ENCODE results near the gene CABP1.
"Not testable (repeated sequence)": the region's sequence is repeated elsewhere in the genome, so short reads cannot be mapped to it uniquely, and the experiment has no call there.

CABP1 gene

DNA sequence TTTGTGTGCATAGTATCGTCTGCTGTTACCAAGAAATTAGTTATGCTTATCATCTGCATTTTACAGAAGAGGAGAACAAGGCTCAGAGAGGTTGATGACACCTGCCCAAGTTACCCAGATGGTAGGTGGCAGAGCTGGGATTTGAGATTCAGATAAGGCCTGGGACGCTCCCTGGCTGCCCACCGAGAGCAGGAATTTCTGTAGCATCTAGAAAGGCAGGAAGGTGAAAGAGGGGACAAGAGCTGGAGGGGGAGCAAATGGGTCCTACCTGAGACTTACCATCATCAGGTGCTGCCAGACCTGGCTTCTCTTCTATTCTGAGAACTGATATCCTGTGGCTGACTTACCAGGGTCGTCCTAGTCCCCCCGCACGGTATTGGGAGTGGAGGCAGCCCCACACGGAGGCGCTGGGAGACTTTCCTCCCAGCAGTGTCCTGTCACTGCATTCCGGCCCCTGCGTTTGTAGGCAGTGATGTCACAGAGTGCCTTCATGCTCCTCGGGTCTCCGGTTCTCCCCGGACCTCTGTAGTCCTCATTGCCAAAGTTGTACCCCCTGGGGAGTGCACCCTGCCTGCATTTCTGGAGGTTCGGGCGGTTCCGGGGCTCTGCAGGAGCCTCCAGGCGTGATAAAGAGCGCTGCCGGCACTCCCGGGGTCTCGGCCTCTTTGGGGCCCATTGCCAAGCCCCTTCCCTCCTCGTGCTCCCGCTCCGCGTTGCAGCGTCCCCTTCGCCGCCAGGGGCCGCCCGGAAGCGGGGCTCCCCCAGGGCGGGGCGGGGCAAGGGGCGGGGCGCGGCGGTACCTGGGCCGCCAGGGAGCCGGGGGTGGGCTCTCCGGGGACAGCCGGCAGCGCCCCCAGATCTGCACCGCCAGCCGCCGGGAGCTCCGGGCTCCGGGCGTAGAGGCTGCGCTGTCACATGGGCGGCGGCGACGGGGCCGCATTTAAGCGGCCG is at the start of gene CABP1:
Gene CABP1 (plus strand): TSS at position 856 of the 951 bp plus-strand sequence. CDS start 60 bp downstream, at position 916.
- DNase-seq (ENCODE audit: low spot score) = no peak

DNA sequence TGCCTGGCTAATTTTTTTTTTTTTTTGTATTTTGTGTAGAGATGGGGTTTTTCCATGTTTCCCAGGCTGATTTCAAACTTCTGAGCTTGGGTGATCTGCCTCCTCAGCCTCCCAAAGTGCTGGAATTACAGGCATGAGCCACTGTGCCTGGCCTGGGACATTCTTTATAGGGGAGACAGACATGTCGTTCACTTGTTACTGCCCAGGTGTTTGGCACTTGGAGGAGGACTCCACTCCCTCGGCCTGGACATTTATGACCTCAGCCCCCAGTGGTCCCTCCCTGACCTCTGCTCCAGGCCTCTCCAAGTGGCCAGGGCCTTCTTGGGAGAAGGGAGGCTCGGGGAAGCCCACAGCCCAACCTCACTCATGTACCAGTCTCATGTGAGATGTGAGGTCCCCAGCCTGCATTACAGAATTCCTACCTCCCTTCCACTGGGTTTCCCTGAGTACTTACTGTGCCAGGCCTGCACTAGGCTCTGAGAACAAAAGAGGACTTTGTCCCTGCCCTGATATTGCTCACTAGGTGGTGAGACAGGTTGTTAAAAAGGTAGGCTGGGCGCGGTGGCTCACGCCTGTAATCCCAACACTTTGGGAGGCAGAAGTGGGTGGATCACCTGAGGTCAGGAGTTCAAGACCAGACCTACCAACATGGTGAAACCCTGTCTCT is 49.6 kb upstream of the CABP1 start:
- no peak for DNase-seq (ENCODE audit: low spot score)

DNA sequence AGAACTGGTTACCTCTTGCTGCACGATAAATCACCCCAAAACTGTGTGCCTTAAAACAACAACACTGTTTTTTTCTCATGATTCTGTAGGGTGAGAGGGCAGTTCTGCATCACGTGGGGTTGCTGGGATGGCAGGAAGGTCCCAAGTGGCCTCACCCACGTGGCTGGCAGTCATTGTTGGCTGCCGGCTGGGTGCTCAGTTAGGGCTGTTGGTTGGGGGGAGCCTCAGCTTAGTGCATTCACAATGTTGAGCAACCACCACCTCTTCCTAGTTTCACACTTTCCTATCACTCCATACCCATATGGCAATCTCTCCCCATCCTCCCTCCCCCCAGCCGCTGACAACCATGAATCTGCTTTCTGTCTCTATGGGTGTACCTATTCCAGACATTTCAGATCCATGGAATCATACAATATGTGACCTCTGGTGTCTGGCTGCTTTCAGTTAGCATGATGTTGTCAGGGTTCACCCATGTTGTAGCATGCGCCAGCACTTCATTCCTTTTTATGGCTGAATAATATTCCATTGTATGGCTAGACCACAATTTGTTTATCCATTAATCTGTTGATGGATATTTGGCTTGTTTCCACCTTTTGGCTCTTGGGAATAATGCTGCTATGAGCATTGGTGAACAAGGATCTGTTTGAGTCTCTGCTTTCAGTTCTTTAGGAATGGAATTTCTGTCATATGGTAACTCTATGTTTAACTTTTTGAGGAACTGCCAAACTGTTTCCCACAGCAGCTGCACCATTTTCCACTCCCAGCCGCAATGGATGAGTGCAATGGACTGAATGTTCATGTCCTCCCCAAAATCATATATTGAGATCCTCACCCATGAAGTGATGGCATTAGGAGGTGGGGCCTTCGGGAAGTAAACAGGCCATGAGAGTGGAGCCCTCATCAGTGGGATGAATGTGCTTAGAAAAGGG is 48.0 kb upstream of the CABP1 start:
- DNase-seq (ENCODE audit: low spot score) = no peak

DNA sequence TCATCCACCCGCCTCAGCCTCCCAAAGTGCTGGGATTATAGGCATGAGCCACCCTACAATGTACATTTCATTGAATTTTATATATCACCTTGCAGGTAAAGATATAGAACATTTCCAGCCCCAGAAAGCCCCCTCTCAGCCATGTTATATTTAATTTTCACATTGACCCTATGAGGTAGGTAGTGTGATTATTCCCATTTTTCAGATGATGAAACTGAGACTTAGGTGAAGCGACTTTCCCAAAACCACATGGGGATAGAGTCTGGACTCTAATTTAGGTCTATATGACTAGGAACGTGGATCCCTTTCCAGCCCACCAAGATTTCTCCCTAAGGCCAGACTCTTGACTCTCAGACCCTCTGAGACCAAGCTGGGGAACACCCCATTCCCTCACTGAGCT is 43.5 kb upstream of the CABP1 start:
- no peak for DNase-seq (ENCODE audit: low spot score)

DNA sequence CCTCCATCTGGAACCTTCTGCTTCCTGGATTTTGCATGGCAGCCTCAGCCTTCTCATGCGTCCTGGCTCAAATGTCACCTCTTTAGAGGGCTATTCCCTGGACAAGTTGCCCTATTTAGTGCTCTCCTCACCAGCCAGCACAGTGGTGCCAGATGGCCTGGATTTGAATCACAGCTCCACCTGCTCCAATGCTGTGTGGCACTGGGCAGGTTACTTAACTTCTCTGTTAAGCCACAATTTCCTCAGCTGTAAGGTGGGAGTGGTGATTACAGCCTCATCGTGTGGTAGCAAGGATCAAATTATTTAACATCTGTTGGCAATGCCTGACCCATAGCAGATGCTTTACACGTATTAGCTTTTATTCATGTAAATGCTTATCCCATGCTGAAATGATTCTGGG is 42.6 kb upstream of the CABP1 start:
- no peak for DNase-seq (ENCODE audit: low spot score)

DNA sequence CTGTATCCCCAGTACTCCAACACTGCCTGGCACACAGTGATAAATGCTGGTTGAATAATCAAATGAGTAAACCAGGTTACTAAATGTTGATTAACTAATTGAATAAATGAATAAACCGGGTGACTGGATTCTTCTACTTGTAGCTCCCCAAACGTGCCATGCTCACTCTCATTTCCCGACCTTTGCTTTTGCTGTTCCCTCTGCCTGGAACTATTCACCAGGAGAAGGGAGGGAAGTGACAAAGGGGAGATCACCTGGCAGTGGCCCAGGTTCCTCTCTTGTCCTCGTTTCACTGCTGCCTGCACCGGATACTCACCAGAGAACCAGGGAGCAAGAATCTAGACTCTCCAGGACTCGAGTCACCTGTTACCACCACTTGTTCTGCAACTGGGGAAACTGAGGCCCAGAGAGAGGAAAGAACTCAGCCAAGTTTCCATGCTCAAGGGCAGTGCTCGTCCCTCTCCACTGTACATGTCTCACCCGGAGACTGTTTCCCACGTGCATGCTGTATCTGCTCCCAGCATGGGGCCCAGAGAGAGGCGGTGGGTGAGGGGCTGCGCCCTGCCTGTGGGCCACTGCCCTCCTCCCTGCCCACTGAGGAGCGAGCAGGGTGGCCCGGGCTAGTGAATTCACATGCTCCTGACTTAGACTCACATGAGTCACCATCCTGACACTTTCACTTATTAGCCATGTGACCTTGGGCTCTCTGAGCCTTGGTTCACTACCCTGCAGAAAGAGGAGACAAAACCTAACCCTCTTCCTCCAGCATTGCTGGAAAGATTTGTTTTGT is 41.6 kb upstream of the CABP1 start:
- DNase-seq (ENCODE audit: low spot score) = peak; percentile 63

DNA sequence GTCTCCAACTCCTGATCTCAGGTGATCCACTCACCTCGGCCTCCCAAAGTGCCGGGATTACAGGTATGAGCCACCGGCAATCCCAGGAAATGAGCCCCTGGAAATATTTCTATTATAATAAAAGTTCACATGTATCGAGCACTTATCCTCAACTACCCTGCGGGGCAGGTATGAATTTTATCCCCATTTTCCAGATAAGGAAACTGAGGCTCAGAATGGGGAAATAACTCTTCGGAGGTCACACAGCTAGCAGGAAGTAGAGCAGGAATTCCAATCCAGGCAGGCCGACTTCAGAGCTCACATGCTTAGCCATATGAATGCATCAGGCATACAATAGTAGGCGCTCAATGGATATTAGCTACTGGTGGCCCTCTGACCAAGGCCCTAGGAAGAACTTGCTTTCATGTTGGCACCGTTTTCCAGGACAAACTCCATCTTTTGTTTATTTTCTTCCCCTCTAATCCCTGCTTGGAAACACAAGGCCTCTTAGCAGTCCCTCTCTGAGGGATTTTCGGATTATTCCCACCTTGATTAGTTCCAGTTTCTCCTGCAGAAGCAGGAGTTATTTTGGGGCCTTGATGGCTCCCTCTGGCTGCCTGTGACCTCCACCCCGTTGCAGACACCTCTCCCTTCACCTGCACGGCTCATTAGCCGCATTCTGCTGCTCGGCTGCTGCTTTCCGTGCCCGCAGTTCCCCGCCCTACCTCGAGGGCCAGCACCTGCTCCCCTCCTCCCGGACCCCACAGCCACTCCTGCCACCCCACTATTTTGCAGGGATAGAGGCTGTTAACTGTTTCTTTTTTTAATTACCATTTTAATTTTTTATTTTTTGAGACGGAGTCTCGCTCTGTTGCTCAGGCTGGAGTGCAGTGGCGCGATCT is 40.5 kb upstream of the CABP1 start:
- DNase-seq (ENCODE audit: low spot score) = no peak

DNA sequence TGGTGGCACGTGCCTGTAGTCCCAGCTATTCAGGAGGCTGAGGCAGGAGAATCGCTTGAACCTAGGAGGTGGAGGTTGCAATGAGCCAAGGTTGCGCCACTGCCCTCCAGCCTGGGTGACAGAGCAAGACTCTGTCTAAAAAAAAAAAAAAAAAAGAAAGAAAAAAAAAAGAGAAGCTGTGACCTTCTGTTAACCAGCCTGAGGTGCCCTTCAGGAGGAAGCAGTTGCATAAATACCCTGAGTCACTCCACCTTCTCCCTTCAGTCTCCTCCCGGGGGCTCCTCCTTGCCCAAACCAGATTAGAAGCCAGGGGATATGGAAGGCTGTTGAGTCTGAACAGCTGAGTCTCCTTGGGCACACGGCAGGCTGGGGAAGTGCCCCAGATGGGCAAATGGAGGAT is 38.0 kb upstream of the CABP1 start:
- DNase-seq (ENCODE audit: low spot score) = not testable (repeated sequence)

DNA sequence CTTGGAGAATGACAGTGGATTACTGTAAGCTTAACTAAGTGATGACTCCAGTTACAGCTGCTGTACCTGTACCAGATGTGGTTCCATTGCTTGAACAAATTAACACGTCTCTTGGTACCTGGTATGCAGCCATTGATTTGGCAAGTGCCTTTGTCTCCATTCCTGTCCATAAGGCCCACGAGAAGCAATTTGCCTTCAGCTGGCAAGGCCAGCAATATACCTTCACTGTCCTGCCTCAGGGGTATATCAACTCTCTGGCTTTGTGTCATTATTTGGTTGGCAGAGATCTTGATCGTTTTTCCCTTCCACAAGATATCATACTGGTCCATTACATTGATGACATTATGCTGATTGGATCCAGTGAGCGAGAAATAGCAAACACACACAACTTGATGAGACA is 29.9 kb upstream of the CABP1 start:
- no peak for DNase-seq (ENCODE audit: low spot score)

DNA sequence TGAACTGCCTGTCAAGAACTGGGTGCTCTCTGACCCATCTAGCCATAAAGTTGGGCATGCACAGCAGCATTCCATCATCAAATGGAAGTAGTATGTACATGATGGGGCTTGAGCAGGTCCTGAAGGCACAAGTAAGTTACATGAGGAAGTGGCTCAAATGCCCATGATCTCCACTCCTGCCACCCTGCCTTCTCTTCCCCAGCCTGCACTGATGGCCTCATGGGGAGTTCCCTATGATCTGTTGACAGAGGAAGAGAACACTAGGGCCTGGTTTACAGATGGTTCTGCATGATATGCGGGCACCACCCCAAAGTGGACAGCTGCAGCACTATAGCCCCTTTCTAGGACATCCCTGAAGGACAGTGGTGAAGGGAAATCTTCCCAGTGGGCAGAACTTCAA is 28.9 kb upstream of the CABP1 start:
- DNase-seq (ENCODE audit: low spot score) = not testable (repeated sequence)

DNA sequence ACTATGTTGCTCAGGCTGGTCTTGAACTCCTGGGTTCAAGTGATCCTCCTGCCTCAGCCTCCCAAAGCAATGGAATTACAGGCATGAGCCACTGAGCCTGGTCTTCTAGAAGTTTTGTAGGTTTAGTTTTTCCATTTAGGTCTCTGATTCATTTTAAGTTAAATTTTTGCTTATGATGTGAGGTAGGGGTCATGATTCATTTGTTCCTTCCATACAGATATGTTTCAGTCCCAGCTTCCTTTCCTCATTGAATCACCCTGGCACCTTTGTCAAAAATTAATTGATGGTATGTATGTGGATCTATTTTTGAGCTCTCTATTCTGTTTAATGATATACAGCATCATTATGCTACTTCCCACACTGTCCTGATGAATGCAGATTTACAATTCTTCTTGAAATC is 25.6 kb upstream of the CABP1 start:
- no peak for DNase-seq (ENCODE audit: low spot score)

DNA sequence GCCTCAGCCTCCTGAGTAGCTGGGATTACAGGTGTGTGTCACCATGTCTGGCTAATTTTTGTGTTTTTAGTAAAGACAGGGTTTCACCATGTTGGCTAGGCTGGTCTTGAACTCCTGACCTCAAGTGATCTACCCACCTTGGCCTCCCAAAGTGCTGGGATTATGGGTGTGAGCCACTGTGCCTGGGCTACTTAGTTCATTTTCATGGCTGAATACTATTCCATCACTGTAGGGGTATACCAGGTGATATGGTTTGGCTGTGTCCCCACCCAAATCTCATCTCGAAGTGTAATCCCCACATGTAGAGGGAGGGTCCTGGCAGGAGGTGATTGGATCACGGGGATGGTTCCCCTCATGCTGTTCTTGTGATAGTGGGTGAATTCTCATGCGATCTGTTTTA is 23.2 kb upstream of the CABP1 start:
- not testable (repeated sequence) for DNase-seq (ENCODE audit: low spot score)

DNA sequence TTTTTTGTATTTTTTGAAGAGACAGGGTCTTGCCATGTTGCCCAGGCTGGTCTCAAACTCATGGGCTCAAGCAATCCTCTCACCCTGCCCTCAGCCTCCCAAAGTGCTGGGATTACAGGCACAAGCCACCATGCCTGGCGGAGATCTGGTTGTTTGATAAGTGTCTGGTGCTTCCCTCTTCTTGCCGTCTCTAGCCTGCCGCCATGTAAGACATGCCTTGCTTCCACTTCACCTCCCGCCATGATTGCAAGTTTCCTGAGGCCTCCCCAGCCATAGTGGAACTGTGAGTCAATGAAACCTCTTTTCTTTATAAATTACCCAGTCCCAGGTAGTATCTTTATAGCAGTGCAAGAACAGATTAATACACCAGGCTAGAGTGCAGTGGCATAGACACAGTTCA is 22.7 kb upstream of the CABP1 start:
- not testable (repeated sequence) for DNase-seq (ENCODE audit: low spot score)

DNA sequence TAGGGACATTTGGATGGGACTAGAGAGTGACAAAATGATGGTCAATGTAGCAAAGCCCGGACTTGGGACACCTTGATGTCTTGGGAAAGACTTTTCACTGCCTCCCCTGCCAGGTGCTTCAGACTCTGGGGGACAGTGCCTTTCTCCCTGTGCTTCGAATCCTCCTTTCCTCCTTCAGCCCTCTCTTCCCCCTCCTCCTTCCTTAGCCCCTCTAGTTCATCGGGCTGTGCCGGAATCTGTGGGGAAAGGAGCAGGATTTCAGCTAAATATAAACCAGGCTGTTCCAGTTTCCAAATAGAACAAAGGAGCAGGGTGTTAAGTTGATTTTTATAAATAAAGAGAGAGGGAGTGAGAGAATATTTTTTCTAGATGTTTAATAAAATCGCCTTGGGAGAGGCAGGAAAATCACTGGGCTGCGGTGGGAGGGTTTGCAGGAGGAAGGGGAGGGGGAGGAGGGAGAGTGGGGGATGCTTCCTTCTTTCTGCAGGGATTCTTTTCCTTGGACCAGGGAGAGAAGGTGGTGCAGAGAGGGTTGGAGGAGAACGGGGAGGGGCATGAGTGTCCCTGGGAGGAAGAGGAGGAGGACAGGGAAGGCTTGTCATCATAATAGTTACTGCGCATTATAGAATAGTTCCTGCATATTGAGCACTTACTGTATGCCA is 21.3 kb upstream of the CABP1 start:
- DNase-seq (ENCODE audit: low spot score) = no peak

DNA sequence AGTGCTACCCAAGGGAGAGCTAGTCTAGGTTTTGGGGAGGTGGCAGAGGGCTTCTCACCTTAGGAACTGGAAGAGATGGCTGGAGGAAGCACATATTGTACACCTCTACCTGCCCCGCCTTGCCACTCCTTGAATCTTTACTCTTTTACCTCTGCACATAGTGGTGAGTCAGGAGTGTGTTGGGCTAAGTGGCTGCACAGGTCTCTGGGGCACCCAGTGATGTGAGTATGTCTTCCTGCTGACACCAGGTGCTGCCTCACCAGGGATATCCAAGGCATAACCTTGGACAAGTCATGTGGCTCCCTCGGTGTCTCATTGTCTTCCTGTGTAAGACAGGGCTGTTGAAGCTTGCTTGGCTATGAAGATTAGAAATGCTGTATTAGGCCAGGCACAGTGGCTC is 19.8 kb upstream of the CABP1 start:
- no peak for DNase-seq (ENCODE audit: low spot score)

DNA sequence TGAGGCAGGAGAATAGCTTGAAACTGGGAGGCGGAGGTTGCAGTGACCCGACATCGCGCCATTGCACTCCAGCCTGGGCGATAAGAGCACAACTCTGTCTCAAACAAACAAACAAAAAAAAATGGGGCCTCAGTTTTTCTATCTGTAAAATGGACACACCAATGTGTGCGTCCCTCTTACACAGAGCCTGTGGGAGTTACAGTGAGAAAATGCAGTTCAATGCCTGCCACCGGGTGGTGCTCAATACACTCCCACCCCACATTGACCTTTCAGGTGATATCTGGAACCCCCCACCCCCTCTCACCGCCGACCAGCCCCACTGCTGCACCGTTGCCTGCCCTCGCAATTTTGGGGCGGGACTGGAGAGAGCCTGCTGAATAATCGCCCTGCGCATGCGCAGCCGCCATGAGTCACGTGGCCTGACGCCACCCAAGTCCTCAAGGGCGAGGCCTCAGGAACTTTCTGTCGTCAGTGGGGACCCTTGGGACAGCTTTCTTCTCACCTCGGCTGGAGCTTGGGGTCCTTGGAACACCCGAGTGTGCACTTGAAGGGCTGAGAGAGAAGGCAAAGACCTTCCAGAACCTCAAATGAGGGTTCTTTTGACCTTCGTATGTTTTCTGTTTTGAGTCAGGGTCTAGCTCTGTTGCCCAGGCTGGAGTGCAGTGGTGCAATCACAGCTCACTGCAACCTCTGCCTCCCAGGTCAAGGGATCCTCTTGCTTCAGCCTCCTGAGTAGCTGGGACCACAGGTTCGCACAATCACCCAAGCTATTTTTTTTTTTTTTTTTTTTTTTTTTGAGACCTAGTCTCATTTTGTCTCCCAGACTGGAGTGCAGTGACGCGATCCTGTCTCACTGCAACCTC is 14.6 kb upstream of the CABP1 start:
- DNase-seq (ENCODE audit: low spot score) = no peak

DNA sequence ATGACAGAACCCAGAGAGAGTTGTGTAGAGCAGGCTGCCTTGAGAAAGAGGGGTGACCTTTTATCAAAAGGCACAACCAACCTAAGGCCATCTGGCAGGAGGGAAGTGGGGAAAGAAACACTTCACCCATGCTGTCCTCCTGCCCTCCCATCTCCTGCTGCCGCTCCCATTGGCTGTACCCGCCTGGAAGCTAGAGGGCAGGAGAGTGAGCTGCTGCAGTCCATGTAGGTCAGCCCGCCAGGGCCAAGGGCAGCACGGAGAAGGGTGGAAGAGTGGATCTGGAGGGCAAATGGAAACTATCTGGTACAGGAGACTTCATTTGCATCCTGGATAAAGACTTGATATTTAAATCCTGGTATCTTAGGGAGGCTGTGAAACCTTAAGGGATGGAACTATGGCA is 11.5 kb upstream of the CABP1 start:
- DNase-seq (ENCODE audit: low spot score) = peak; percentile 26

DNA sequence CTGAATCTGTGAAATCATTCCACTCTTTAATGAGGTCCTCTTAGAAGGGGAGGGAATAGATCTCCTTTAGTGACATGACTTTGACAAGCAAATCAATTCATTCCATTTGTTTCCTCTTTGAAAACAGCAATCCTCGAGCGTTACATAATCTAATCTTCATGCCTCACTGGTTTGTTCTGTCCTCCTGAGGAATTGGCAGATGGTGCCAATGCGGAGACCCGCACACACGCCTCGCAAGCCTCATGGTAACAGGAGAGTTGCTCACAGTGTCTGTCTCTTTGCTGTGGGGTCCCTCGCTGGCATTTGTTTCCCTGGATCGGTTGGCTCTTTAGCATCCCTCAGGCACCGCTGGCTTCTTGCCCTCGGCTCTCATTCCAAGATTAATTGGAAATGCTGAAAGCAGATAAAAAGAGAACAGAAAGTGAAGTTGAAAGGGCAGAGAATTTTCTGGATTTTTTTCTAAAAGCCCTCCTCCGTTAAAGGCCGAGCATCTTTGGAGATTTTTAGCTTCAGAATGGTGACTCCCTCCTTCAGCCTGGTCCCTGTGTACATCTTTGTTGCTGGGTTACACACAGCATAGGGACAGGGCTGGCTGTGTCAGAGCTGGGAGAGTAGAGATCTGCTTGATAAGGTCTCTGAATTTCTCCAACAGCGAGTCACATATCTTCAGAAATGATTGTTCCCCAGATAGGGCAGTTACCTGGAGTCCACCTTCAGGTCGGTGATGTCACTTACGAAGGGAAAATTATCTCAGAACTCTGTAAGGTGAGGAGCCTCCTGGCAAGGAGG is 10.1 kb upstream of the CABP1 start:
- no peak for DNase-seq (ENCODE audit: low spot score)
